ENCODE results near the gene RUNX2.

RUNX2 gene

DNA sequence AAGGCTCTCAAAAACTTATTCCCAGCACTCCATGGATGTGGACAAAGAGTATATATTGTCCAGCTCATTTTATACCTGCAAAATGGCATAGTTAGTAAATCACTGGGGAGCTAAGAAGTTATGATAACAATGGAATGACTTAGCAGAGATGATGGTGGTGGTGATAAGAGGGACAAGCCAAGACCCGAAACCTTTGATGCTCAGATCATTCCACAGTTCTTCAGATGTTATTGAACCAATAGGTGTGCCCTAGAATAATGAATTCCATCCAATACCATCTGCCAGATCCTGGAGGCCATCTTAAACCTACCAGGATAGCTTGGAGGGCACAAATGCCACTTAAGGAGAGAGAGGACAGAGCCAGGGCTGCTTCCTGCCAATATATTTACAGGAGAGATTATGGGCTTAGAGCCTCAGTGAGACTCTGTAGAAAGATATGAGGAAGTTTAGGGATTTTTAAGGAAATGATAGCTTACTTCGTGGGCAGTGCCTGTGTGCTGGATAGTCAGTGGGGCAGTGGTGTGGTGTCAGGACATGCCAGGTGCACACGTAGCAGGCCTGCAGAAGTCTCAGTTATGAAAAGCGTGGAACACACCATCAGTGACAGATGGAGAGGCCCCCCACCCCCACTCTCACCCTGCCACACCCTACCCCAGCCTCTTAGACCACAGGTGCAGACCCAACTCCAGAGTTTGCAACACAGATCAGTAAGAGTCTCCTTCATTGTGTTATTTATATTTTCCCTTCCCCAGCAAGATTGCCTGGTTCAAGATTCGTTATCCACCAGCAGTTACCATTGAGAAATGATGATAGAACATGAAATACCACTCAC is 259.3 kb downstream of the RUNX2 start:
- no peak for DNase-seq (ENCODE audit: low spot score)

DNA sequence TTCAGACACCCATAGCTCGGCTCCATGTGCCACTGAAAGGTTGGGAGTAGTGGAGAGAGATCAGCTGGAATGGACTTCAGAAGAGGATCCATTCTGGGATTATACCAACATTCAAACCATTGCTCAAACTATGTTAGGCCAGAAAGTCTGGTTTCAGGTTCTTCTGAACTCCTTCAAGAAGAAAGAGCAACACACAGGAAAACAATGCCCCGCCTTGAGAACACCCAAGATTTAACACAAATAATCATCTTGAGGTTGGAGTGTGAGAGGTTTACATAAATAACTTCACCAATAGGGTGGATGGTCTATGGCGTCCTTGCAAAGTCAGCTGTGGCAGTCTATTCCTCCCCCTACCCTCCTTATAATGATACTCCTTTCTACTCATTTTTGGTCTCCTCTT is 261.2 kb downstream of the RUNX2 start:
- DNase-seq (ENCODE audit: low spot score) = no peak

DNA sequence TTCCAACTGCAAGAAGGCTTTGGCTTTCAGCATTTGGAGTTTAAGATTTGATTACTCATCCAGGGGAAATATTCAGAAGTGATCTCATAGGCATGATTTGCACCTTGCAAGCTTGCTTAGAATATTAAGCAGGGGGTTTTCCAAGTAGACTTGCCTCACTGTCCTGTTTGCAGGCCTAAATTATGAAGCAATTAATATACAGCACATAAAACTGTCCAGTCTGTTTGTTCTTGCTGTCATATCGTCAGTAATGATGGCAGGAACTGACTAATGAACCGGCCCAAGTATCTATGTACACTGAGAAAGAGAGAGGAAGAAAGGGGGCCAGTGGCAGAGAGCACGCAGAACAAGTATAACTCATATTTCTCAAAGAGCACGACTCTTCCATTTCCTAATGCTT is 262.1 kb downstream of the RUNX2 start:
- no peak for DNase-seq (ENCODE audit: low spot score)

DNA sequence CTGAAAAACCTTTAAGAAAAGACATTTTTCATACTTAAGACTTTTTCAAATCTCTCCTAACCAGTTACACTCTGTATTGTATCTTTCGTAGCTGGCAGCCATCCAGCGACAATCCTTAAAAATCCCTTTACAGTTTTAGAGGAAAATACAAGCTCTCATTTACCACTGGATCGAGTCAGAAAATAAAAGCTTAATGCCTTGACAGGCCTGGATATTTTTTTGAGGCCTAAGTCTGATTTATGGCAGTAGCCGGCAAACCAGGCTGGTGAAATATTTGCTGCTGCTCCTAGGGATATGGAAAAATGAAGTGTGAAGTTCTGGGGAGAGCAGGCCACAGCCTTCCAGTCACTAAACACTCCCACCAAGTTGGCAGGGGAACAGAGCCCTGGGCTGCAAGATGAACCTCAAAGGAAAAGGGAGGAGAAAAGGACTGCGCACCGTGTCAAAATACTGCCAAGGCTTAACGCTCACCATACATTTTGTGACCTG is 262.6 kb downstream of the RUNX2 start:
- no peak for DNase-seq (ENCODE audit: low spot score)

DNA sequence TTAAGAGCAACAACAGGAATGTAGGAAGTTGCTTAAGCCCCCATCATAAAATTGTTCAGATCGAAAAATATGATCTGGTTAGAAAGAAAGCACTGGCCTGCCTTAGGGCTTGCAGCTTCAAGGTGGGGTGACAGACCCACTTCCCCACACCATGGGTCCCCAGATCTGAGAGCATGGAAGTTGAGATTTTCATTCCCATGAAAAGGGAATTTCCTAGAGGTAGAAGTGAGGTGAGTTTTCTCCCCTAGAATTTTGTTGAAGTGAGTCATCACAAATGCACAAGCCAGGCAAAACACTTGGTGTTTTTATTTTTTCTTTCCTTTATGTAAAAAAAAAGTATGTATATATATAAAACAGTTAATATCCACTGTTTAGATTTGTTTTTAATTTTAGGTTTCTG is 263.2 kb downstream of the RUNX2 start:
- no peak for DNase-seq (ENCODE audit: low spot score)

DNA sequence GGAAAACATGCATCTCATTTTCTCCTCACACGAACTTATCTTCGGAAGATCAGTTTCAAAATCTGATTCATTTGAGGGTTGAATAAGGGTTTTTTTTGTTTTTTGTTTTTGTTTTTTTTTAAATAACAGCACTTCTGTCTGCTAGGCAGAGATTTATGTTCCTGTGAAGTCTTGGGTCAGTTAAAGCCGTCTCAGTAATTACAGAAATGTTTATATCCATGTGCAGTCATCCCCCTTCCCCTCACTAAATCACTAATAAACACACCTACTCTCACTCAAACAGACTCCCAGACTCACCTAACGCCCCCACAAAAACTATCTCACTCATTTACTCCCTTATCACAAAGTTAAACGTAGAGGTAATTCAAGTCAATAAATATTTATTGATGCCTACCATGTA is 263.8 kb downstream of the RUNX2 start:
- no peak for DNase-seq (ENCODE audit: low spot score)

DNA sequence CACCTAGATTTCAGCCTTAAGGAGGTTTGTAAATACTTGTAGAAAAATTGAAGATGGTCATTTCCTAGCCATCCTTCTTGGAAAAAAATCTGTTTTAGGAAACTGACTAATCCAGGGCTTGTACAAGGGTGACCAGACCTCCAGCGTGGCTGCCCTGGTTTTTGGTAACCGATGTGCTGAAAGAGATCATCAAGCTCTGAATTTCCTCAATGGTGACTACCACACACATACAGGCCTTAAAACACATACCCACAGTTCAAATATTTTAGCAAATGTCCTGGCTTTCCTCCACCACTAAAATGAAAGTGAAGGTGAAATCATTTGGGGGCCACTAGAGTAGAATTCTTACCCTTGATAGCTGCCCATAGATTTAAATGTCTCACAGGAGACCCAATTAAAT is 264.9 kb downstream of the RUNX2 start:
- no peak for DNase-seq (ENCODE audit: low spot score)

DNA sequence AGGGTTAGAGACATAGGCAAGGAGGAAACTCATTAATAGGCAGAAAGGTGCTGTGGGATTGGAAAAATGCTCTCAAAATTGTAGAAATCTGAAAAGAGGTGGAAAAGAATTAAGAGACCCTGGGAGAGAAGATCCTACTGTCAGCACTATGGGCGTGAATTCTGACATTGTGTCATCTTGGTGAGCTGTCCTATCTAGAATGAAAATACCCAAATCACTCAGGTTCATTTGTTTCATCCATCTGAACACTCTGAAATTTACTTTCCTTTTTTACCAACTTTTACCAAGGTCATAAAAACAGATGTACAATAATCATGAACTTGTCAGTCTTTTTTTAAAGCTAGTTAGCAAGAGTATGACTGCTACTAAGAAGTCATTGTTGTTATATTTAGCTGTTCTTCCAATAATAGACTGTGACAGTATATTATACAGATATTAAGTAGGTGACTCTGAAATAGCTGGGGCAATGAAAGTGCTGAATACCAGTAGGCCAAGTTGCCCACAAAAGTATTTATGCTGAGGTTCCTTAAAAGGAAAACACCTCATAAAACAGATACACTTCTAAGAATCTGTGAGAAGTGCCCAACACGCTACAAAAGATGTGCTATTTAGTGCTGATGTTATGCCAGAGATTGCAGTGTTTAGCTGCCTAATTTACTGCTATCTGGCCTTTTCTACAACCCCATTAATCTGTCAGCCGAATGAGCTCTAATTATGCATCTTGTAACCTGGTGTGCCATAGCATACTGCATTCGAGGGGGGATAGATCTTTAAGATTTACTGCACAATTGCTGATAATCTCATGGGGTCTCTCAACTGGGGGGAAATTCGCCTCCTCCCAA is 267.1 kb downstream of the RUNX2 start:
- DNase-seq (ENCODE audit: low spot score) = no peak

DNA sequence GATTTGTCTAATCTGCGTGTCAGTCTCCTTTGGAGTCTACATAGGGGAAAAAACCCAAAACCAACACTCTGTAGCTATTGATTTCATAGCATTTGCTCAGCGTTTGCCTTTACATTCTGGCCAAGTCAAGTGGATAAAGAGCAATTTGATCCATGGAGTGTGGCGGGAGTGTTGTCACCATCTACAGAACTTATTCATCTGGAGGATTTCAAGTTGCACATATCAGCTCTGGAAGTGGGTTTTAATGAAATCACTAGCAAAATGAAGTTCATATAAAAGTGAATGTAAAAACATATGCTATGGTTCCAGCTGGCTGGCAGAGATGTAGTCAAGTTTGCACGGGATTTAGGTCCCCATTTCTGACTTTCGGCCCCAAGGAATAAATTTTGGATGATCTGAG is 269.3 kb downstream of the RUNX2 start:
- DNase-seq (ENCODE audit: low spot score) = no peak

DNA sequence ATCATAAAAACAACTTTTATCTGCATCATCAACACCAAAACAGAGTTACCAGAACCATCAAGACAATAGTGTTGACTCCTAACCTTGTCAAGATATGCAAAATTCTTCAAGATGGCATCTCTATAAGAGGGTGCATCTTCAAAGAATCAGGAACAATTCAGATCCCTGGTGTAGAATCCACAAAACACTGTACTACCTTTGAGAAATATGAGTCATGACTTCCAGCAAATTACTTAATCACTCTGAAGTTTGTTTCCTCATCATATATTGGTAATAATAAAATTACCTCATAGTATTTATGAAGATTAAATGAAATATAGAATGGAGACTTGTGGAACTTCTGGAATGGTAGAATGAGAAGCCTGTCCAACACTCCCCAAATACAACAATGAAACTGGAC is 270.9 kb downstream of the RUNX2 start:
- no peak for DNase-seq (ENCODE audit: low spot score)

DNA sequence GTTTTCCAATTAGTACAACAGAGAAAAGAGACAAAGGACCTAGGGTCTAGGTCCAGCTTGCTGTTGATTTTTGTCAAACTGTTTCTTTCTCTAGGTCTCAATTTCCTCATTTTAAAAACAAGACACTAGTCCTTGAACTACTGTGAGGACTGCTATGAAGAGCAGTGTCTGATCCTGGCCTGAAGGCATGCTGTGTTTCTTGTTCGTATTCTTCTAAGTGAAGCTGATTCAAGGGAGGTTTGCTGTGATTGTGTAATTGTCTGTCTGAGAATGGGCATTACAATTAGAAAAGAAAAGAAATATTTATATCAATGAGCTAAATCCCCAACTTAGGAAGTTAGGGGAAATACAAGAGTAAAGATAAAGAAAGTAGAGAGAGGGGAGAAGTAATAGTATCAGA is 277.8 kb downstream of the RUNX2 start:
- no peak for DNase-seq (ENCODE audit: low spot score)

DNA sequence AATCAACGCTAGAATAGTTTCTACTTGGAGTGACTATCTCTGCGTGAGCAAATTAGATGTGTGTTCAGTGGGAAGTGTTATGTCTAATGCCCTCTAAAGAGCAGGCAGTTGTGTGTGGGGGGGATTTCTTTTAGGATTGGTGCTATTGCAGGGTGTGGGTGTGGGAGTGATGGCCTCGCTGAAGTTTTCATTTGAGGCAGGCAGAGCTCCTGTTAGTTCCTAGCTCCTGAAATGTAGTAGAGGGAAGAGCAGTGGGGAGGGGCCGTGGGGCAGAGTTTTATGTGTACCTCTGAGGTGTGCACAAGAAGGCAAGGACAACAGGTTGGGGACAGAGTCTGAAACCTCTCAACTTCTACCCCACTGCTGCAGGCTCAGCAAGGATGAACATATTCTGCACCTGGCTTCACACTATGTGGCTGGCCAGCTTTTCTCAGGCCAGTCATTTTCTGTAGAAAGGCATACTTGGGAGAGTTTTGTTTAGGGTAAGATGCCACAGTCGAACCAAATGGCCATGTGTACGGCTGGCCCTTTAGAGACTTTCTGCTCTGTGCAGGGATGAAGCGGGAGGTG is 278.8 kb downstream of the RUNX2 start:
- no peak for DNase-seq (ENCODE audit: low spot score)

DNA sequence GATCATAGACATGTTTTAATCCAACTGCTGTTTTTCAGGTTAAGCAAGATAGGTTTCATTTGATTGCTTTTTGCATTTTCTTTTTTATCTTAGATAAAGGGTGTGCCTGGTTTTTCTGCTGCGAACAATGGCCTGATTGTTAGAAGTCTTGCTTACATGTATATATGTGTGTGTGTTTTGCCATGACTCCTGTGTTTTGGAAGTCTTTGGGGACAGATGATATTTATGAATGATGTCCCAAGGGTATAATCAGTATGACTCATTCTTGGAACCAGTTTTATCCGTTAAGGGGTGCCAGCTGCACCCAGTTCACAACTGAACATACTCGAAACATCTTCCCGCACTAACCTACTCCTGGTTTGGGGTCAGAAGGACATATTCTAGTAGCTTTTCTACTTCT is 279.7 kb downstream of the RUNX2 start:
- no peak for DNase-seq (ENCODE audit: low spot score)

DNA sequence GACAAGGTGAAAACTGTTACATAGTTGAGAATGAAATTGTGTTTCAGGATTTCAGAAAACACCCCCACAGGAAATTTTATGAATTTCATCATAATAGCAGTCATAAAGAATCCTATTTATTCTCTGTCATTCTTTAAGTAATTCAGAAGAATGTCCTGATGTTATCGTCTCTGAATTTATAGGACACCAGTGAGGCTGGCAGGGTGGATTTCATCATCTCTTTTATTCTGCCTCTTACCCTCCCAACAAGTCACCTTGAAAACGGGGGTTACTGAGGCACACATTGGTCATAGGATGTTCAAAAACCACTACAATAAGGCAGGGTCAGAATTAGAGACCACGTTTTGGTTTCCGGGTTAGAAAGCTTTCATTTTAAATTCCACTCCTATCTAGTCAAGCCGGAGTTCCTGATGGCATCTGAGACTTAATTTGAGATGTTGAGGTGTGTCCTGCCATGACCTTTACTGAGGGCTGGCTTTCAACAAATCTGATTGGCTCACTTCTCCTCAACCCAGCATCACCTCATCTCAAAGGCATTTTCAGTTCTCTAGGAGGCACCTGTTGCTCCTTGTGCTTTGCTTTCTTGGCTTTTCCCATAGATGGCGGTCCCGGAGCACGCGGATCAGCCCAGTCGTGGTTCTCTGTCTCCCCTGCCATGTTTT is 280.3 kb downstream of the RUNX2 start:
- DNase-seq (ENCODE audit: low spot score) = no peak

DNA sequence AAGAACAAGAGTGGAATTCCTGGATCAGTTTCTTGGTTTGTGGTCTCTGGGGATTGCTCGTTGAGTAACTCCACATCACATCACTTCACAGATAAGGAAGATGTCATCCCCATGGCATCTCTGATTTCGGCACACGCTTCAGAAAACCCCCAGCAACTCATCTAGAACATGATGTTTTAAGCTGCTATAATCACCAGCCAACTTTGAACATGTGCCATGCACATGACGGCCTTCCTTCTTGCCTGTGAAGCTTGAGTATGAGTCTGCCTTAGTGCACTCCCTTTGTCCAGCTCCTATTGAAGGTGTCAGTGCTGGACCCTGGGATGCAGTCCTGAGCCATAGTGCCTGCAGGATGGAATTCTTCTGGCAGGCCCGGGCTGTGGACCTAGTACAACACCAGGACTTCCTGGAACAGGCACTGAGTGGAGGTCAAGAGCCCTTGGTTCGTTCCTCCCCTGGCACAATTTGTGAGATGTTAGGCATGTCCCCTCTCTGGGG is 281.1 kb downstream of the RUNX2 start:
- no peak for DNase-seq (ENCODE audit: low spot score)

DNA sequence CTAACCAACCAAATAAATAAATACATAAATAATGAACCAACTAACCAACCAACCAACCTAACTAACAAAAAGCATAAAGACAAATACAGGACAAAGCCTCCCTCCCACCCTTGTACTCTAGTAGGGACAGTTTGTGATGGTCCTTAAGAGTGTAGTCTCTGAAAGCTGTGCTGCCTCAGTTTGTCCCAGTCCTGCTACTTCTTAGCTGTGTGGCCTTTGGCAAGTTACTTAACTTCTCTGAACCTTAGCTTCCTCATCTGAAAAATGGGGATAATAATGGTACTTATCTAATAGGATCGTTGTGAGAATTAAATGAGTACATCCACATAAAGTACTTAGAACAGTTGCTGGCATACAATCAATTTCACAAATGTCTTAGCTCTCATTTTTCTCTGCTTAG is 282.2 kb downstream of the RUNX2 start:
- DNase-seq (ENCODE audit: low spot score) = no peak

DNA sequence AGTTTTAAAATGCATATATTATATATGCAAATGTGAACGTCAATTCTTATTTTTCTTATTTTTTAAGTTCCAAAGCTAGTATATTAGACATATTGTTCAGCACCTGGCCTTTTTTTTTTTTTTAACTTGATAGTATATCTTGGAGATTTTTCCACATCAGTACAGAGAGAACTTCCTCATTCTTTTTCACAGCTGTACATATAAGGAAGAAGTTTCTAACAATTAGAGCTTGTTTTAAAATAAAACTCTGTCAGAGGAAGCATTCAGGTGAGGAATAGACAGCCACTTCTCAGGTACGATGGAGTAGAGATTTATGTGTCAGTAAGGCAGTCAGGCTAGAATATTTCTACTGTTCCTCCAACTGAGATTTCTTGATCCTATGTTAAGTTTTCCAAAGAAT is 282.7 kb downstream of the RUNX2 start:
- no peak for DNase-seq (ENCODE audit: low spot score)

DNA sequence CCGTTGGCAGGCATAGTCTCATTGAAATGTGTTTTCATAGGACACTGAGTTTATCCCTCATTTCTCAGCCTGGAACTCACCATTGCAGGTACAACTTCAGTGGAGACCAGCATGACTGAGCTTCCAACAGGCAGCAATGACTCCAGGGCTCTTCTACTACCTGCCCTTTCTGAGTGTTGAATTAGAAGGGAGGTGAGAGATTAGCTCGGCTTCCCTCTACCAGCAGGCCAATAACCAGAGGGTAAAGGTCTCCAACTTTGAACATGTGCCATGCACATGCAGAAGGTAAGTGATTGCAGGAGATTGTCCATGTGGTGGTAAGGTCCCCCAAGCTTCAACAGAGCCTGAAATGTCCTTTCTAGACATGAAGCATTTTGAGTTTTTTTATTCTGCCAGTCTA is 283.4 kb downstream of the RUNX2 start:
- no peak for DNase-seq (ENCODE audit: low spot score)

DNA sequence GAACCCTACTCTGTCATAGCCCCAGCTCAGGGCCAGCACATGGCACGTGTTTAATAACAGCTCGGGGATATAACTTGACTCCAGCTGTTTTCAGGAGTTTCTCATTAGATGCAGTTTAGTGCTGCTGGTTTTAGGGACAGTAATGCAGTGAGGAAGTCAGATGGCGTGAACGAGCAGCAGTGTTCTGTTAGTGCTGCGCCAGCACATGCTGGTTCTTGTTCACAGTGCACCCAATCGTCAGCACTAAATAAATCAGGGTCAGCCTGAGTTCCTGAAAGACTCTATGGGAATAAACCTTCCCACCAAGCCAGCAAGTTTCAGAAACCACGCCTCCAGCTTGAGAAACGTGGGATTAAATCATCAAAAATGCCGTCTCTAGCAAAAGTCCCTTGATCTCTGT is 285.5 kb downstream of the RUNX2 start:
- no peak for DNase-seq (ENCODE audit: low spot score)

DNA sequence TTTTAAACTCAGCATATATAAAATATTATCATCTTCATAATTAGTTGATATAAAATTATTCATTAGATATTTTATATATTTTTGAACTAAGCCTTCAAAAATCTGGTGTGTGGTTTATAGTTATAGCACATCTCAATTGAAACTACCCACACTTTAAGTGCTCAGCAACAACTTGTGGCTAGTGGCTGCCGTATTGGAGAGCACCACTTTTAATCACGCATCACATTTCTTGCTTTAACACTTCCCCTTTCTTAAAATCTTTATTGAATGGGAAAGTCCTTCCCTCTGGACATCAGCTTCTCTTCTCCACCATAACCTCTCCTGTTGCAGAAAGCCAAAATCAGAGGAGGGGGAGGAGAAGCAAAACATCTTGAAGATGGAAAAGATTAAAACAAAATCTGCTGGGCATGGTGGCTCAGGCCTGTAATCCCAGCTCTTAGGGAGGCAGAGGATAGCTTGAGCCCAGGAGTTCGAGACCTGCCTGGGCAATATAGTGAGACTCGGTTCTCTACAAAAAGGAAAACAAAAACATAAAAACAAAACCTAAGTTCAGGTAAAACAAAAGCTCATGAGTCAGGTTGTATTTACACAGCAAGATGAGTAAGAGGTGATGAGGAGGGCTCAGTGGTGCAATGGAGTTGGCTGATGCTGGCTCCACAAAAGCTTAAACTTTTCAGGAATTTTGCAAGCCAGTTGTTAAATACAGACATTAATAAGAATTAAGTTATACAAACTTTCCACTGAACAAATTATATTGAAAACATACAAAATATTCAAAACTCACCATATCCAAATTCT is 286.6 kb downstream of the RUNX2 start:
- no peak for DNase-seq (ENCODE audit: low spot score)

DNA sequence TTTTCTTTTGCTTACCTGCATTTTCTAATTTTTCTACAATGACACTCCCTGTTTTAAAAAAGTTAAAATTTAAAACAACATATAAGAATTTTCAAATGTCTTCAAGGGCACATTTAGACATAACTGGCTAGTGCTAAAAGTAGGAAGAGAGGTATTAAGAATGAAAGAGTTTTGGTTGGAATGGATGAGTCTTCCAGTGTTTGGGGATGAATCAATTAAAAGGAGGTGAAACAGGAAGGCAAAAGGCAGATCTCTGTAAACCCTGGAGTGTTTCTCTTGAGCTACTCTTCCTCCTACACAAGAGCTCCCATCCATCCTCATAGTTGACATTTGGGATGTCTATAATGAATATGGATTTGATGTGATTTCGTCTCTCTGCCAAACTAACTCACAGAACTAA is 288.1 kb downstream of the RUNX2 start:
- DNase-seq (ENCODE audit: low spot score) = no peak
